ENCODE results near the gene DISP3.

The DISP3 gene

DNA sequence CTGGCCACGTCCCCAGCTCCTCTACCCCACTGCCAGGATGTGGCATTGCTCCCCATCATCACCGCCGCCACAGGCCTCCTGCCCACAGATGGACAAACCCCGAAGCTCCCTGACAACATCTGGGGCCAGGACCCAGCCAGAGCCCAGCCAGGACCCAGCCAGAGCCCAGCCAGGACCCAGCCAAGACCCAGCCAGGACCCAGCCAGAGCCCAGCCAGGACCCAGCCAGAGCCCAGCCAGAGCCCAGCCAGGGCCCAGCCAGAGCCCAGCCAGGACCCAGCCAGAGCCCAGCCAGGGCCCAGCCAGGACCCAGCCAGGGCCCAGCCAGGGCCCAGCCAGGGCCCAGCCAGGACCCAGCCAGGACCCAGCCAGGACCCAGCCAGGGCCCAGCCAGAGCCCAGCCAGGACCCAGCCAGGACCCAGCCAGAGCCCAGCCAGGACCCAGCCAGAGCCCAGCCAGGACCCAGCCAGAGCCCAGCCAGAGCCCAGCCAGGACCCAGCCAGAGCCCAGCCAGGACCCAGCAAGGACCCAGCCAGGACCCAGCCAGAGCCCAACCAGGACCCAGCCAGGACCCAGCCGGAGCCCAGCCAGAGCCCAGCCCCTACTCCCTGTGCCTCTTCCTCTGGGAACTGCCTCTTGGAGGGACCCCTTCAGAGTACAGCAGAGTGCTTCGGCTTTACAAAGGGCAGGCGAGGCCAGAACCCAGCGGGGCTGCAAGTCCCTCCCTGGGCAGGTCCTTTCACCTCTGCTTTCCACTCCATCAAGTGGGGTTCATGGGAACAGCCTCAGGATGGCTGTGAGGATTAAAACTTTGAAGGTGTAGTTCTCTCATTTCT, 43.7 kb downstream of the DISP3 start:
- DNase-seq (ENCODE audit: low read depth): no peak
- TF ChIP-seq, protein P1, sequence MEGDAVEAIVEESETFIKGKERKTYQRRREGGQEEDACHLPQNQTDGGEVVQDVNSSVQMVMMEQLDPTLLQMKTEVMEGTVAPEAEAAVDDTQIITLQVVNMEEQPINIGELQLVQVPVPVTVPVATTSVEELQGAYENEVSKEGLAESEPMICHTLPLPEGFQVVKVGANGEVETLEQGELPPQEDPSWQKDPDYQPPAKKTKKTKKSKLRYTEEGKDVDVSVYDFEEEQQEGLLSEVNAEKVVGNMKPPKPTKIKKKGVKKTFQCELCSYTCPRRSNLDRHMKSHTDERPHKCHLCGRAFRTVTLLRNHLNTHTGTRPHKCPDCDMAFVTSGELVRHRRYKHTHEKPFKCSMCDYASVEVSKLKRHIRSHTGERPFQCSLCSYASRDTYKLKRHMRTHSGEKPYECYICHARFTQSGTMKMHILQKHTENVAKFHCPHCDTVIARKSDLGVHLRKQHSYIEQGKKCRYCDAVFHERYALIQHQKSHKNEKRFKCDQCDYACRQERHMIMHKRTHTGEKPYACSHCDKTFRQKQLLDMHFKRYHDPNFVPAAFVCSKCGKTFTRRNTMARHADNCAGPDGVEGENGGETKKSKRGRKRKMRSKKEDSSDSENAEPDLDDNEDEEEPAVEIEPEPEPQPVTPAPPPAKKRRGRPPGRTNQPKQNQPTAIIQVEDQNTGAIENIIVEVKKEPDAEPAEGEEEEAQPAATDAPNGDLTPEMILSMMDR (IDR thresholded peaks at IDR 0.05; ENCODE audit: low read length, missing control alignments): no peak
- H3K4me3 ChIP-seq (replicated peaks; ENCODE audit: low read depth, low read length): no peak overlapping the region

DNA sequence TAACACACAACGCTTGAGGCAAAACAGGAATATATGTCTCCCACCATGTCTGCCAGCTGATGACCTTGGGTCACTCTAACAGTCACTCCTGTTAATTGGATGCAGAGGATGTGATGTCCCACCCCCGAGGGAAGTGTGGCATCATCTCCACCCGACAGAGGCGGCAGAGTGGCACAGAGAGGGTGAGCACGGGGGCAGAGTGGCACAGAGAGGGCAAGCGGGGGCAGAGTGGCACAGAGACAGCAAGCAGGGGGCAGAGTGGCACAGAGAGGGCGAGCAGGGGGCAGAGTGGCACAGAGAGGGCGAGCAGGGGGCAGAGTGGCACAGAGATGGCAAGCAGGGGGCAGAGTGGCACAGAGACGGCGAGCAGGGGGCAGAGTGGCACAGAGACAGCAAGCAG, 44.3 kb downstream of the DISP3 start:
- H3K4me3 ChIP-seq (replicated peaks; ENCODE audit: low read depth, low read length): no peak overlapping the region
- DNase-seq (ENCODE audit: low read depth): no peak
- TF ChIP-seq, protein P1 (IDR thresholded peaks at IDR 0.05; ENCODE audit: low read length, missing control alignments): no peak

DNA sequence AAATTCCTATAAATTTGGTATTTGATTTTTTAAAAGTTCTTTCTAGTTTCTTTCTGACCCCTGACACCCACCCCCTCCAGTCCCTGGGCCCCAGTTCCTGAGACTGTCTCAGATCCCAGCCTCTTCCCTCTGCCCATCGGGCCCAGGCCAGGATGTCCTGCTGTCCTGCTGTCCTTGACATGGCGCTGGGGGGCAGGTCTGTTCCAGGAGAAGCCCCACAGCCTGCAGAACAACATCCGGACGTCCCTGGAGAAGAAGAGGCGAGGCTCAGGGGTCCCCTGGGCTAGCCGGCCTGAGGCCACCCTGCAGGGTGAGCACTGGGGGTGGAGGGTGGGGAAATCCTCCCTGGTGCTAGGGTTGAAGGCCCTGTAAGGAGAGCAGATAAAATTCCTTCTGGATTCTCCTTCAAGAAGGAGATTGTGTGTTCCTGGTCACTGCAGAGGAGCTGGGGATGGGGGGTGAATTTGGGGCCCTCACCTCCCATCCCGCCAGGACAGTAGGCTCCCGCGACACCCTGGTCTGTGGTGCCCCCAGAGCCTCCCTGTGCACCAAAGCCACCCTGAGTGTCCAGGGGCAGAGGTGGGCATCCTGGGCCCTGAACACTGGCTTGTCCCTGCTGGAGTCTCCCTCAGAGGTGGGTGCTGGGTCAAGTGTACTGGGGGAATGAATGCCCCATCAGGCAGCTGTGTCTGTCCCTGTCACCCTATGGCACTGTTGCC, 45.0 kb downstream of the DISP3 start:
- no peak for DNase-seq (ENCODE audit: low read depth)
- TF ChIP-seq, protein P1 (IDR thresholded peaks at IDR 0.05; ENCODE audit: low read length, missing control alignments): no peak
- no peak overlapping the region for H3K4me3 ChIP-seq (replicated peaks; ENCODE audit: low read depth, low read length)

DNA sequence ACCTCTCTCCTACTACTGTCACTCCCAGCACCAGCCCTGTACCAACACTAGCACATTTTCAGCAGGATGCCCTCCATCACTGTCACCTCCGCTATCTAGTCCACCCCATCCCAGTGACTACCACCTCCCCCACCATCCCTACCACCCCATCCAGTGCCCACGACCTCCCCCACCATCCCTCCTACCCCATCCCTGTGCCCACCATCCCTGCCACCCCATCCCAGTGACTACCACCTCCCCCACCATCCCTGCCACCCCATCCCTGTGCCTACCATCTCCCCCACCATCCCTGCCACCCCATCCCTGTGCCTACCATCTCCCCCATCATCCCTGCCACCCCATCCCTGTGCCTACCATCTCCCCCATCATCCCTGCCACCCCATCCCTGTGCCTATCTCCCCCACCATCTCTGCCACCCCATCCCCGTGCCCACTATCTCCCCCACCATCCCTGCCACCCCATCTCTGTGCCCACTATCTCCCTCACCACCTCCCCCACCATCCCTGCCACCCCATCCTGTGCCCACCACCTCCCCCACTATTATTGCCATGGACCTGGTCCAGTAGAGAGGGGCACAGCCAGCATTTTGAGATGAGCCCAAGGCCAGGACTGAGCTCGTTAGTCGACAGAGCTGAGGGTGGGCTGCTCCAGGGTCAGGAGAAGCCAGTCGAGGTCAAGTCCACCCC, 45.7 kb downstream of the DISP3 start:
- H3K4me3 ChIP-seq (replicated peaks; ENCODE audit: low read depth, low read length): no peak overlapping the region
- DNase-seq (ENCODE audit: low read depth): no peak
- TF ChIP-seq, protein P1 (IDR thresholded peaks at IDR 0.05; ENCODE audit: low read length, missing control alignments): no peak

DNA sequence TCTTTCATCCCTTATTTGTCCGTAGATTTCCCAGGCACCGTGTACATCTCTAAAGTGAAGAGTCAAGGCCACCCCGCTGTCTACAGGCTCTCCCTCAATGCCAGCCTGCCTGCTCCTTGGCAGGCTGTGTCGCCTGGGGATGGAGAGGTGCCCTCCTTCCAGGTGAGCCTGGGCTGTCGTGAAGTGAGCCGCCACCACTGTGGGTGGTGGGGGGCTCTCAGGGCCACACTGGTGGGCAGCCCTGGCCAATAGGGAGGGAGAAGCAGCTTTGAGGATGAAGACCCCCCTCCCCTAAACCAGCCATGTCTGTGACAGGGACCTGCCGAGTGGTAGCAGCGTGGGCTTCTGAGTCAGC, 46.2 kb downstream of the DISP3 start:
- DNase-seq (ENCODE audit: low read depth): no peak
- H3K4me3 ChIP-seq (replicated peaks; ENCODE audit: low read depth, low read length): no peak overlapping the region
- TF ChIP-seq, protein P1 (IDR thresholded peaks at IDR 0.05; ENCODE audit: low read length, missing control alignments): no peak

DNA sequence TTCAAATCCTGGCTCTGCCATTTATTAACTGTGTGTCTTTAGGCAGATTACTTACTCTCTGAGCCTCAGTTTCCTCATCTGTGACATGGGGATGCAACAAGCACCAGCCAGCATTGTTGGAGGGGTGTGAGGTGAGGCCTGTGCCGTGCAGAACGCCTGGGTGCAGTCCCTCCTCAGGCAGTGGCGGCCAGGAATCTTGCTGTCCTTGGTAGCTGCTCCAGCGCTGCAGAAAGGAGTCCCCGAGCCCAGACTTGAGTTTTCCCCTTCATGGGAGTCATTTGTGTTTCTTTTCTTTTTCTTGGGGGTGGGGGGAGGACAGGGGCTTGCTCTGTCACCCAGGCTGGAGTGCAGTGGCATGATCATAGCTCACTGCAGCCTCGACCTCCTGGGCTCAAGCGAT, 46.6 kb downstream of the DISP3 start:
- no peak for DNase-seq (ENCODE audit: low read depth)
- H3K4me3 ChIP-seq (replicated peaks; ENCODE audit: low read depth, low read length): no peak overlapping the region
- TF ChIP-seq, protein P1 (IDR thresholded peaks at IDR 0.05; ENCODE audit: low read length, missing control alignments): no peak
